SK-N-SH treated with all-trans-retinoic acid at 6 μM for 48 hours (cell line): Measurements from ENCODE around the gene FGF2.

Experiments
- ATAC-seq: fragments of 200-7000 bp; cut with Tn5 transposase; 3 replicates; pipeline ENCODE4 v1.9.1; 2020; ENCODE audit warnings: mild to moderate bottlenecking, moderate library complexity
- ARNTL ChIP-seq: fragments of 450-650 bp; formaldehyde crosslinking; IDR thresholded peaks from 2 replicates; pipeline ENCODE4 v1.5.0; 2020; ENCODE audit warnings: low read depth, mild to moderate bottlenecking, moderate library complexity, borderline replicate concordance
- BACH2 ChIP-seq: fragments of 250-450 bp; sonication (Bioruptor Pico); IDR thresholded peaks from 2 replicates; pipeline ENCODE4 v1.9.0; 2021; ENCODE audit warnings: mild to moderate bottlenecking, borderline replicate concordance
- CREB5 ChIP-seq: fragments of 250-450 bp; sonication (Bioruptor Pico); IDR thresholded peaks from 2 replicates; pipeline ENCODE4 v1.5.1; 2020; ENCODE audit warnings: low read depth, mild to moderate bottlenecking, moderate library complexity
- CSDC2 ChIP-seq: fragments of 250-450 bp; sonication (Bioruptor Pico); IDR thresholded peaks from 2 replicates; pipeline ENCODE4 v1.5.0; 2020; ENCODE audit warnings: mild to moderate bottlenecking, moderate library complexity
- CSRNP3 ChIP-seq: fragments of 250-450 bp; sonication (Bioruptor Pico); IDR thresholded peaks from 2 replicates; pipeline ENCODE4 v1.5.1; 2021; ENCODE audit warnings: mild to moderate bottlenecking, moderate library complexity
- GLIS3 ChIP-seq: fragments of 250-450 bp; sonication (Bioruptor Pico); IDR thresholded peaks from 2 replicates; pipeline ENCODE4 v1.5.0; 2020; ENCODE audit warnings: mild to moderate bottlenecking, moderate library complexity
- ISL1 ChIP-seq: fragments of 250-450 bp; sonication (Bioruptor Pico); IDR thresholded peaks from 2 replicates; pipeline ENCODE4 v2.1.2; 2022; ENCODE audit warnings: mild to moderate bottlenecking, moderate library complexity
- OSR1 ChIP-seq: fragments of 250-450 bp; sonication (Bioruptor Pico); IDR thresholded peaks from 2 replicates; pipeline ENCODE4 v1.8.0; 2022; ENCODE audit warnings: moderate library complexity, mild to moderate bottlenecking, inconsistent platforms
- PATZ1 ChIP-seq: fragments of 250-450 bp; sonication (Bioruptor Pico); IDR thresholded peaks from 2 replicates; pipeline ENCODE4 v1.8.0; 2020; ENCODE audit warnings: mild to moderate bottlenecking, moderate library complexity, borderline replicate concordance
- POU6F1 ChIP-seq: fragments of 250-450 bp; sonication (Bioruptor Pico); IDR thresholded peaks from 2 replicates; pipeline ENCODE4 v1.8.0; 2021; ENCODE audit warnings: low read depth, mild to moderate bottlenecking, moderate library complexity, borderline replicate concordance
- PPARA ChIP-seq: fragments of 250-450 bp; sonication (Bioruptor Pico); IDR thresholded peaks from 2 replicates; pipeline ENCODE4 v1.5.0; 2020; ENCODE audit warnings: mild to moderate bottlenecking, borderline replicate concordance
- TCF4 ChIP-seq: fragments of 250-450 bp; sonication (Bioruptor Pico); IDR thresholded peaks from 2 replicates; pipeline ENCODE4 v1.8.0; 2021; ENCODE audit warnings: mild to moderate bottlenecking, moderate library complexity, borderline replicate concordance
- TOX ChIP-seq: fragments of 250-450 bp; sonication (Bioruptor Pico); IDR thresholded peaks from 2 replicates; pipeline ENCODE4 v1.8.0; 2021; ENCODE audit warnings: mild to moderate bottlenecking, moderate library complexity, borderline replicate concordance
- TSHZ2 ChIP-seq: fragments of 250-450 bp; sonication (Bioruptor Pico); IDR thresholded peaks from 2 replicates; pipeline ENCODE4 v1.5.0; 2020; ENCODE audit warnings: mild to moderate bottlenecking, moderate library complexity
- ZC3H10 ChIP-seq: fragments of 250-450 bp; sonication (Bioruptor Pico); IDR thresholded peaks from 2 replicates; pipeline ENCODE4 v1.5.1; 2021; ENCODE audit warnings: mild to moderate bottlenecking, moderate library complexity
- ZFP3 ChIP-seq: fragments of 250-450 bp; sonication (Bioruptor Pico); IDR thresholded peaks from 2 replicates; pipeline ENCODE4 v1.5.0; 2020; ENCODE audit warnings: mild to moderate bottlenecking, moderate library complexity
- ZFP30 ChIP-seq: fragments of 450-650 bp; formaldehyde crosslinking; IDR thresholded peaks from 2 replicates; pipeline ENCODE4 v1.5.0; 2022; ENCODE audit warnings: mild to moderate bottlenecking, moderate library complexity
- ZNF70 ChIP-seq: fragments of 450-650 bp; formaldehyde crosslinking; IDR thresholded peaks from 2 replicates; pipeline ENCODE4 v1.5.0; 2020; ENCODE audit warnings: mild to moderate bottlenecking, moderate library complexity
- ZNF8 ChIP-seq: fragments of 450-650 bp; formaldehyde crosslinking; IDR thresholded peaks from 2 replicates; pipeline ENCODE4 v1.5.0; 2020; ENCODE audit warnings: mild to moderate bottlenecking, moderate library complexity

The FGF2 gene

GRCh38 chr4:122823476-122823875 lies 3.2 kb upstream of the FGF2 start:
- TF ChIP-seq PPARA (CRISPR knock-in tag) (no peak), TOX (CRISPR knock-in tag) (no peak), TSHZ2 (CRISPR knock-in tag) (no peak), BACH2 (CRISPR knock-in tag) (no peak), CREB5 (CRISPR knock-in tag) (no peak), CSRNP3 (CRISPR knock-in tag) (no peak), ZC3H10 (no peak), PATZ1 (CRISPR knock-in tag) (no peak)
- no peak for ATAC-seq

- no peak for ATAC-seq
- no peak for TF ChIP-seq GLIS3 (CRISPR knock-in tag)
- no peak for TF ChIP-seq PATZ1 (CRISPR knock-in tag)
- TF ChIP-seq ZNF8 (CRISPR knock-in tag) = no peak
- no peak for TF ChIP-seq CSDC2
- TF ChIP-seq ARNTL (CRISPR knock-in tag) = no peak
- no peak for TF ChIP-seq PPARA (CRISPR knock-in tag)
- TF ChIP-seq TCF4 (CRISPR knock-in tag) = no peak
- no peak for TF ChIP-seq OSR1
- TF ChIP-seq TSHZ2 (CRISPR knock-in tag) = no peak
- TF ChIP-seq ZFP30 (CRISPR knock-in tag) = no peak
- TF ChIP-seq POU6F1 (CRISPR knock-in tag) = no peak
- no peak for TF ChIP-seq ISL1 (CRISPR knock-in tag)
- no peak for TF ChIP-seq ZFP3
- TF ChIP-seq CSRNP3 (CRISPR knock-in tag) = no peak
- TF ChIP-seq ZNF70 (CRISPR knock-in tag) = no peak
- TF ChIP-seq ZC3H10 = no peak
- TF ChIP-seq, all 23 proteins: peak for 0
Observed at GRCh38 chr4:122824616-122825015, 2.0 kb upstream of the FGF2 start.
